Measurements from ENCODE around the gene YIPF3. TPM values are rescaled to one million over a fixed set of nuclear protein-coding genes. Genes with fewer than 3 reads are reported as not detected.
A peak's percentile ranks its signal among the peaks of the same experiment; 100 is the strongest.

YIPF3 gene
- total and polyA plus RNA-seq, 2 experiments from 2014 or later: 134 to 195 TPM

DNA sequence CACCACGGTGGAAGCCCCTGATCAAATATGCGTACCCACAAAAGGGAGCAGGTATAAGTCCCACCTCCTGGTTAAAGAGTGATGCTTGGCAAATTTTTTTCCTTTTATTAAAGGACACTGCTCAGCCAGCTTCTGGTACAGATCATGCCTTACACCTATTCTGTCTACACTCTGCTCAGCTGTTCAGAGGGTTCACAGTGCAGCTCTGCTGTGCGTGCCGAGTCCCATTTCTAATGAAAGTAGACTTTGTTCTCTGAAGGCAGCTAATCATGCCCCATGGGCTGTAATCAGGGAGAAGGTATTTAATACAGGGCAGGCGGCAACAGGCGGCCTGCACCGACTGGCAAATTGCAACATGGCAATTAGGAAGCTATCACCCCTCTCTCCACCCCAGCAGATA, 22.9 kb downstream of the YIPF3 start:
- no peak overlapping the region for H3K4me3 ChIP-seq
- no peak for DNase-seq (ENCODE audit: low read depth in 1 of 2, low spot score in 1 of 2)
- peaks cover 13% of the 10 kb centered on the region for H3K4me1 ChIP-seq (ENCODE audit: low read depth)
- TF ChIP-seq, protein P1, sequence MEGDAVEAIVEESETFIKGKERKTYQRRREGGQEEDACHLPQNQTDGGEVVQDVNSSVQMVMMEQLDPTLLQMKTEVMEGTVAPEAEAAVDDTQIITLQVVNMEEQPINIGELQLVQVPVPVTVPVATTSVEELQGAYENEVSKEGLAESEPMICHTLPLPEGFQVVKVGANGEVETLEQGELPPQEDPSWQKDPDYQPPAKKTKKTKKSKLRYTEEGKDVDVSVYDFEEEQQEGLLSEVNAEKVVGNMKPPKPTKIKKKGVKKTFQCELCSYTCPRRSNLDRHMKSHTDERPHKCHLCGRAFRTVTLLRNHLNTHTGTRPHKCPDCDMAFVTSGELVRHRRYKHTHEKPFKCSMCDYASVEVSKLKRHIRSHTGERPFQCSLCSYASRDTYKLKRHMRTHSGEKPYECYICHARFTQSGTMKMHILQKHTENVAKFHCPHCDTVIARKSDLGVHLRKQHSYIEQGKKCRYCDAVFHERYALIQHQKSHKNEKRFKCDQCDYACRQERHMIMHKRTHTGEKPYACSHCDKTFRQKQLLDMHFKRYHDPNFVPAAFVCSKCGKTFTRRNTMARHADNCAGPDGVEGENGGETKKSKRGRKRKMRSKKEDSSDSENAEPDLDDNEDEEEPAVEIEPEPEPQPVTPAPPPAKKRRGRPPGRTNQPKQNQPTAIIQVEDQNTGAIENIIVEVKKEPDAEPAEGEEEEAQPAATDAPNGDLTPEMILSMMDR (IDR thresholded peaks at IDR 0.05; ENCODE audit: low read depth, low read length): no peak
- no peak overlapping the region for H3K27ac ChIP-seq
- H3K36me3 ChIP-seq: peaks cover 6% of the 10 kb centered on the region
- no peaks in the 10 kb centered on the region for H3K27me3 ChIP-seq
- H3K9me3 ChIP-seq (ENCODE audit: low read depth): no peaks in the 10 kb centered on the region

DNA sequence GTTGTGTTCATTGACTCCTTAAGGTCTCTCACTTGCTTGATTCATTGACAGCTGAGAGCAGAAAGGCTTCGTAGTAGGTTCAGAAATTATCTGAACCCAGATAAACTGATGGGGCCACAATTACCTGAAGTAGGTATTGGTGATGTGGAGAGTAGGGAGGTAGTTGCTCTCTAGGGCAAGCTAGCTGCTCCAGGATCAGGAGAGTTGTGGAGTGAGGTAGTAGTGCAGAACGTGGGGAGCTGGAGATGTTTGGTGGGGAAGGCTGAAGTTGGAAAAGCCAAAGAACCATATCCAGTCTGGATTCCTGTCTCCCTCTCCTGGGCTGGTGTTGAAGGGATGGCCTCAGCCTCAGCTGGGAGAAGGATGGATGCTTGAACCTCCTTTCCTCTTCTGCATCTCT, 23.5 kb downstream of the YIPF3 start:
- H3K27ac ChIP-seq: no peak overlapping the region
- H3K4me3 ChIP-seq: no peak overlapping the region
- no peaks in the 10 kb centered on the region for H3K27me3 ChIP-seq
- H3K9me3 ChIP-seq (ENCODE audit: low read depth): no peaks in the 10 kb centered on the region
- peaks cover 4% of the 10 kb centered on the region for H3K36me3 ChIP-seq
- peaks cover 13% of the 10 kb centered on the region for H3K4me1 ChIP-seq (ENCODE audit: low read depth)
- TF ChIP-seq, protein P1 (IDR thresholded peaks at IDR 0.05; ENCODE audit: low read depth, low read length): no peak
- no peak for DNase-seq (ENCODE audit: low read depth in 1 of 2, low spot score in 1 of 2)

DNA sequence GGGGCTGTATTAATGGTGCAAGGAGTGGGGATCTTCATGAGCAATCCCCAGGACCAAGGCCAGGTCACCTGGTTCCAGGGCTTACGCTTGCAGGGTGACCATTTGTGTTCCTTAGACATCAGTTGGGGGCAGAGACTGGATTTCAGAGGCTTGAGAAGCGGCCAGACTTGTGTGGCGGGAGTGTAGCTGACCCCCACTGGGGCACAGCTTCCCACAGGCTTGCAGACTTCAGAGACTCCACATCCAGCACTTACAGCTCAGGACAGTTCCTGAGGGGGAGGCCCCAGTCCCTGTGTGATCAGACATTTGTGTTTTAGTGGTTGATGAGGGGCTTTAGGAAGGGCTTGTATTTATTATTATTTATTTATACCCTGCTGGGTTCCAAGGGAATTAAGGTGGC, 24.1 kb downstream of the YIPF3 start:
- TF ChIP-seq, protein P1 (IDR thresholded peaks at IDR 0.05; ENCODE audit: low read depth, low read length): no peak
- H3K27me3 ChIP-seq: no peaks in the 10 kb centered on the region
- no peaks in the 10 kb centered on the region for H3K9me3 ChIP-seq (ENCODE audit: low read depth)
- peak in 1 of 2 donors; percentile 40 for DNase-seq (ENCODE audit: low read depth in 1 of 2, low spot score in 1 of 2)
- no peak overlapping the region for H3K27ac ChIP-seq
- no peak overlapping the region for H3K4me3 ChIP-seq
- H3K4me1 ChIP-seq (ENCODE audit: low read depth): peaks cover 13% of the 10 kb centered on the region
- H3K36me3 ChIP-seq: peaks cover 2% of the 10 kb centered on the region

DNA sequence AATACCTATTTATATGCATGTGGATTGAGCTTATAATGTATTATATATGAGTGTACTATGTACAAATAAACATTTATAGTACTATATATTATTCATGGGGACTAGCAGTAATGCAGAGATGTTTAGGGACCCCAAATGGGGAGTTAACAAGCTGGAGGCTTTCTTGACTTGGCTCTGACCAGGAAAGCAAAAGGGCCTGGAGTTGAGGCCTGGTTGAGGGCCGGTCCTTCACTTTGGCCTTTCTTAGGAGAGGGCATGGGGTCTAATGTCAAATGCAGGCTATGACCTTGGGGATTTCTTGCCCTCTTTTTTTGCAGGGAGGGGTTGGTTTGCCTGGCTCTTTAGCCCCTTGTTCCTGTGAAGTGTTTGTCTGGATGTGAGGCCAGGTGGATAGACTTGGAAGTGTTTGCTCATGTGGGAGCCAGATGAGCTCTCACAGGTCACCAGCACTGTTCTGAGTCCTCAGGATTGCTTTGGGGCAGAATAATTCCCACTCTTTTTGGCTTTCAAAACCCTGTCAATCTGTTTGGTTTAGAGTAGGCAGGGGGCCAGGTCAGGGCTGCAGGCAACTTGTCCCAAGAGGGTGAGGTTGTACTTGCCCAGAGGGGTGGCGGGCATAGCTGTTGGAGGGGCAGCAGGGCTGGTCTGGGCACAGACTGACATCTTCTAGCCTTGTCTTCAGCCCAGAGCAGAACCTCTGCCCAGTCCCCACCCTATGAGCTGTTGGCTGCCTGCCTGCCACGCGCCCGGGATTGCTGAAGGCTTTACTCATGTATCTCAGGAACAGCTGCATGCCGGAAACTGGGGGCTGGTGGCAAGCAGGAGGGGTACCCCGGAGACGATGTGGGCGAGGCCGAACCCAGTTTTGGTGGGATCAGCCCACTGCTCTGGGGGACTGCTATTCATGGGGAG, 24.7 kb downstream of the YIPF3 start:
- peaks cover 13% of the 10 kb centered on the region for H3K4me1 ChIP-seq (ENCODE audit: low read depth)
- H3K9me3 ChIP-seq (ENCODE audit: low read depth): no peaks in the 10 kb centered on the region
- H3K4me3 ChIP-seq: no peak overlapping the region
- TF ChIP-seq, protein P1 (IDR thresholded peaks at IDR 0.05; ENCODE audit: low read depth, low read length): no peak
- no peak overlapping the region for H3K27ac ChIP-seq
- H3K27me3 ChIP-seq: no peaks in the 10 kb centered on the region
- DNase-seq (ENCODE audit: low read depth in 1 of 2, low spot score in 1 of 2): peak in 1 of 2 donors; percentile 77
- H3K36me3 ChIP-seq: no peaks in the 10 kb centered on the region

DNA sequence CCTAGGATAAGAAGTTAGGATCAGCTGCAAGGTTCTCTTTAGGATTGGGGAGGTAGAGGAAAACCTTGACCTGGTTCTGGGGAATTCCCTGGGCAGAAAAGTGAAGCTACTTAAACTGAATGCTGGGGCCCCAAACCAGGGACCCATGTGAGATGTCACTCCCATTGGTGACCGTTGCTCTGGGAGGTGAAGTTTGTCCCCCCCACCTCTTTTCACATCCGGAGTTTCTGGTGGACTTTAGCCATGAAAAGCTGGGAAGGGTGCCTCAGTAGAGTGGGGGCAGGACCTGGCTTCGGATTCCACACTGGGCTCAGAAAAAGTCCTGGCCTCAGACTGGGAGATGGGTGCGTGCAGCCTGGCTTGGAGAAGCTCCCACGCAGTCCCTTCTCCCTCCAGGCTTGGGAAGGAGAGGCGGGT, 26.2 kb downstream of the YIPF3 start:
- H3K4me1 ChIP-seq (ENCODE audit: low read depth): peaks cover 3% of the 10 kb centered on the region
- DNase-seq (ENCODE audit: low read depth in 1 of 2, low spot score in 1 of 2): no peak
- no peak overlapping the region for H3K4me3 ChIP-seq
- no peaks in the 10 kb centered on the region for H3K36me3 ChIP-seq
- H3K27ac ChIP-seq: no peak overlapping the region
- H3K27me3 ChIP-seq: no peaks in the 10 kb centered on the region
- TF ChIP-seq, protein P1 (IDR thresholded peaks at IDR 0.05; ENCODE audit: low read depth, low read length): no peak
- H3K9me3 ChIP-seq (ENCODE audit: low read depth): no peaks in the 10 kb centered on the region
